HG02610 (cell line): ENCODE data around the gene FUBP3.

Experiments used
- ATAC-seq: cut with Tn5 transposase; IDR thresholded peaks from one replicate; pipeline ENCODE4 v1.9.1; 2021; ENCODE audit warnings: mild to moderate bottlenecking, moderate library complexity; ENCODE audit not compliant: unreplicated experiment

Gene FUBP3

GRCh38 chr9:130578865-130579737 lies at the start of gene FUBP3:
Gene FUBP3 (plus strand): TSS chr9:130579577. CDS start chr9:130579681, 104 bp downstream.
- peak; percentile 92 for ATAC-seq

DNA sequence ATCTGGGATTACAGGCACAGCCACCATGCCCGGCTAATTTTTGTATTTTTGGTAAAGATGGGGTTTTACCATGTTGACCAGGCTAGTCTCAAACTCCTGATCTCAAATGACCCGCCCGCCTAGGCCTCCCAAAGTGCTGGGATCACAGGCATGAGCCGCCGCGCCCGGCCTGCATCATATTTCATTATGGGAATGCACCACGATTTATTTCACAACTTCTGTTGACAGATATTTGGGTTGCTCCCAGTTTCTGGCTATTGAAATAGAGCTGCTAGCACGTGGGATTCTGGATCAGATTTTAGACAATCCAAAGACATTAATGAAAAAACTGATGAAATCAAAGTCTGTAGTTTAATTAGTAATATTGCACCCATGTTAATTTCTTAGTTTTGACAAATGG lies 48.4 kb upstream of the FUBP3 start:
- ATAC-seq = no peak

GRCh38 chr9:130531670-130532069 lies 47.7 kb upstream of the FUBP3 start:
- ATAC-seq = no peak

DNA sequence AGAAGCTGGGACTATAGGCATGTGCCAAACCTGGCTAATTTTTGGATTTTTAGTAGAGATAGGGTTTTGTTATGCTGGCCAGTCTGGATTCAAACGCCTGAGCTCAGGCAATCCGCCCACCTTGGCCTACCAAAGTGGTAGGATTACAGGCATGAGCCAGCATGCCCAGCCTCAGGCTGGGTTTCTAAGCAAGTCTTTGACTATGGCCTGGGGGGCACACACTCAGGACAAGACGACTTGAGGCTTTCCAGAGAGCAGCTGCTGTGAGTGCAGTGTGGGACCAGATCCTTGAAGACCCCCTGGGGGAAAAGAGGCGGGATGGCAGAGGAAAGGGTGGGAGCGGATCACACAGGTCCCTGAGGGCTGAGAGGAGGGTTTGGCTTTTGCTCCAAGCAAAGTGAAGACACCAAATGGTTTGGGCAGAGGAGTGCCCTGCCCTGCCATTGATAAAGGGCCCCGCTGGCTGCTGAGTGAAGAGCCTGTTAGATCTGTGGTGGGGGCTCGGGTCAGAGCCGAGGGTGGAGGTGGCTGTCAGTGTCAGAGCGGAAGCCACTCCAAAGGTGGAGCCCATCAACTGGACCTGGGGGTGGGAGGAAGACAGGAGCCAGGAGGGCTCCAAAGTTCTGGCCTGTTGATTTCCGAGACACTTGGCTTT lies 46.8 kb upstream of the FUBP3 start:
- no peak for ATAC-seq

- ATAC-seq = no peak
Measured at GRCh38 chr9:130535818-130536521, 43.4 kb upstream of the FUBP3 start.

DNA sequence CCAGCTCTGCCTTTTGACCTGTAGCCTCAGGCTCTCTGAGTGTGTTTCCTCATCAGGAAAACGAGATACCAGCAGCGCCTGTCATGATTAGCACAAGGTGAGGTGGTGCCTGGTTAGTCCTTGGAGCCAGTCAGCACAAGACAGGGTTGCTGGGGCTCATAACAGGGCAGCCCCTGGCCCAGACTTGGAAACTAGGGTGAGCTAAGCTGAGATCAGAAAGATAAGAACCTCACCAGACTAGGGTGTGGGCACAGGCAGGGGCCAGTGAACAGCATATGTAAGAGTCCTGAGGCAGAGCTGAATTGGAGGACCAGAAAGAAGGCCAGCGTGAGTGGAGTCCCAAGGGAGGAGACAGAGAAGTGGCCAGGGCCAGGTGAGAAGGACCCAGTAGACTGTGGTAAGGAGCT lies 42.7 kb upstream of the FUBP3 start:
- no peak for ATAC-seq

DNA sequence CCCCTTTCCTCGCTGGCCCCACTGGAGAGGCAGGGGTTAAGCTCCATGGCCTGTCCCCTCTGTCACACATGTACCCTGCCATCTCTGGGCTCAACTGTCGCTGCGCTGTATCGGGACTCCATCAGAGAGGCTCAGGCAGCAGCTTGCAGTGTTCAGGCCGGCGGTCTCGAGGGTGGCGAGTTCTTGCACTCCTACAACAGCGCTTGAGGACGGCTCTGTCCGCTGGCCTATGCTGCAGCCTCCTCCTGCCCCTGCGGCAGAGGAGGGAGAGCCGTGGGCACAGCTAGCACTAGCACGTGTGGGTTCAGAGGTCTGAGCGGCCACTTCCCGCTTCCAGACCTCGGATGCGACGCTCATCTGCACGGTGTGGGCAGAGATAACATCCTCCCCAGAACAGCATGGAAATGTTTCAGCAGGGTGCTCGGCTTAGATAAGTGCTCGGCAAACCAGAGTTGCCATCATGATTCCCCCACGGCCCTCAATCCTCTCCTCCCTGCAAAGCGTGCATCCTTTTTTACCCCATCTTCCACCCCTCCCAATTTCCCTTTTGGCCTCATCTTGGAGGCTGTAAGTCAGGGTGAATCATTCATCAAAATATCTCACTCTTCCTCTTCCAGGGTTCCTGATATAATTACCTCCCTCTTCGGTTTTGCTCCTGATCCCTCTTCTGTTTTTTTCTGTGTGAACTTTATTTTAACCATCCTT lies 41.9 kb upstream of the FUBP3 start:
- ATAC-seq = no peak

- ATAC-seq = no peak
Measured at GRCh38 chr9:130539420-130540223, 39.8 kb upstream of the FUBP3 start.

GRCh38 chr9:130541533-130541932 lies 37.8 kb upstream of the FUBP3 start:
- ATAC-seq = no peak

GRCh38 chr9:130542038-130542437 lies 37.3 kb upstream of the FUBP3 start:
- no peak for ATAC-seq

- no peak for ATAC-seq
Measured at GRCh38 chr9:130542457-130543228, 36.7 kb upstream of the FUBP3 start.

DNA sequence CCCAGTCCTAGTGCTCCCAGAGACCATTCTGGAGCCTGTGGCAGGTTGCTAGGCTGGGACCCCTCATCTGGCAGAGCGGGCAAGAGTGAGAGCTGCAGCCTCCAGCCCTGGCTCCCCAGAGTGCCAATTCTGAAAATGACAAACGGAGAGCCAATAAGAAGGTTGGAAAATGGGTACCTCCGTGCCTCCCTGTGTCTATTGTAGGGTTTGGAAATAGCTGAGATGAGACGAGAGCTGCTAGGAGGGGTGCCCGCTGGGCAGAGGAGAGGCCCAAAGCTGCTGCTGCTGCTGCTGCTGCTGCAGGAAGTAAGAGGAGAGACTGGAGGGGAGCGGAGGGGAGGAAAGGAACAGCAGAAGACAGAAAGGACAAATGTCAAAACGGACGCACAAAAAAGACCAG lies 36.0 kb upstream of the FUBP3 start:
- no peak for ATAC-seq

GRCh38 chr9:130543859-130544258 lies 35.5 kb upstream of the FUBP3 start:
- no peak for ATAC-seq

GRCh38 chr9:130544364-130544763 lies 35.0 kb upstream of the FUBP3 start:
- ATAC-seq = no peak

GRCh38 chr9:130548103-130548502 lies 31.3 kb upstream of the FUBP3 start:
- no peak for ATAC-seq

- no peak for ATAC-seq
Measured at GRCh38 chr9:130549093-130549735, 30.2 kb upstream of the FUBP3 start.

DNA sequence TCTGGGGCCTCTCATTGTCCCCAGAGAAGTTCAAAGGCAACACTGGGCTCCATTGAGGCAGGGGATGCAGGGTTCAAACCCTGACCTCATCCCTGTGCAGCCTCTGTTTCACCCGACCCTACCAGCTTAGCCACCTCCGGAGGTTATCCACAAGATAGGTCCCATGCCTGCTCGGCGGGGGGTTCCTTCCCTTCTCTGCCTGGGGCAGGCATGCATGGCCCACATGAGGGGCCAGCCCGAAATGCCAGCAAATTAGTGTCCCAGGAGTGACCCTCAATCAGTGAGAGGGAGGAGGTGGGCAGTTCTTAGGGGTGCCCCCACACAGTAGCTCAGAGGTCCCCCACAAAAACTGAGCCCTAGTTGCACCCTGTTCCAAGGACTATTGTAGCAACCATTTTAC lies 24.8 kb upstream of the FUBP3 start:
- no peak for ATAC-seq

DNA sequence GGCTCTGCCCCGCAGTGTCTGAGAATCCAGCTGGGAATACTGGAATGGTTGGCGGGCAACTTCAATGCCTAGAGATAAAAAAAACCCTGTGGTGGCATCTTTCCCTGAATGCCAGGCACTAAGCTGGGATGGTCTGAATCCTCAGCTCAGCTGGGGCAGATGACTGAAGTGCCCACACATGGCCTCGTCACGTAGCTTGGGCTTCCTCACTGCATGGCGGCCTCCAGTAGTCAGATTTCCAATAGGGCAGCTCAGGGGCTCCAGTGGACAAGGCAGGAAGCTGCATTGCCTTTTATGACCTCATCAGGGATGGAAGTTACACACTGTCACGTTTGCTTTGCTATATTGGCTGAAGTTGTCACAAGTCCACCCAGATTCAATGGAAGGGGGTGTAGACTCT lies 24.3 kb upstream of the FUBP3 start:
- ATAC-seq = no peak

- ATAC-seq = no peak
Measured at GRCh38 chr9:130555968-130556367, 23.4 kb upstream of the FUBP3 start.
